Fibroblast of peridontal ligament (primary cell): Measurements from ENCODE around the gene RNF135.
"Not testable (repeated sequence)": the region's sequence is repeated elsewhere in the genome, so short reads cannot be mapped to it uniquely, and the experiment has no call there.

ENCODE experiments used
- DNase-seq: peaks from one replicate; pipeline ENCODE4 v3.0.0-alpha.2; 2010; ENCODE audit errors: extremely low read depth

RNF135 gene

GRCh38 chr17:30970831-30971567 lies at the start of gene RNF135:
Gene RNF135 (plus strand): TSS chr17:30971039. CDS start chr17:30971074, 35 bp downstream.
- DNase-seq: peak; percentile 85

- DNase-seq: no peak
Observed at GRCh38 chr17:30921544-30922196, 49.2 kb upstream of the RNF135 start, which contains the start of gene ADAP2. Gene ADAP2 (plus strand): TSS chr17:30921945. CDS start chr17:30922015, 70 bp downstream.

GRCh38 chr17:30922235-30923030 lies 48.4 kb upstream of the RNF135 start:
- DNase-seq: no peak

GRCh38 chr17:30924341-30924740 lies 46.5 kb upstream of the RNF135 start:
- no peak for DNase-seq

GRCh38 chr17:30926516-30926915 lies 44.3 kb upstream of the RNF135 start:
- no peak for DNase-seq

GRCh38 chr17:30927756-30928155 lies 43.1 kb upstream of the RNF135 start:
- DNase-seq: no peak

GRCh38 chr17:30928584-30928983 lies 42.3 kb upstream of the RNF135 start:
- no peak for DNase-seq

- no peak for DNase-seq
Observed at GRCh38 chr17:30929081-30929633, 41.7 kb upstream of the RNF135 start.

GRCh38 chr17:30929861-30930260 lies 41.0 kb upstream of the RNF135 start:
- DNase-seq: not testable (repeated sequence)

- no peak for DNase-seq
Observed at GRCh38 chr17:30930495-30930894, 40.3 kb upstream of the RNF135 start.

- not testable (repeated sequence) for DNase-seq
Observed at GRCh38 chr17:30931582-30931981, 39.3 kb upstream of the RNF135 start.

- no peak for DNase-seq
Observed at GRCh38 chr17:30933966-30934365, 36.9 kb upstream of the RNF135 start.

- DNase-seq: no peak
Observed at GRCh38 chr17:30939051-30939689, 31.7 kb upstream of the RNF135 start.

- peak; percentile 47 for DNase-seq
Observed at GRCh38 chr17:30942308-30943079, 28.3 kb upstream of the RNF135 start.

- no peak for DNase-seq
Observed at GRCh38 chr17:30947796-30948195, 23.0 kb upstream of the RNF135 start.

- no peak for DNase-seq
Observed at GRCh38 chr17:30950189-30950588, 20.6 kb upstream of the RNF135 start.

GRCh38 chr17:30950669-30951399 lies 20.0 kb upstream of the RNF135 start:
- peak; percentile 83 for DNase-seq

- no peak for DNase-seq
Observed at GRCh38 chr17:30952638-30953393, 18.0 kb upstream of the RNF135 start.
